Measurements from ENCODE around the gene PDLIM5. TPM values are rescaled to one million over a fixed set of nuclear protein-coding genes. Genes with fewer than 3 reads are reported as not detected.

The PDLIM5 gene
- total RNA-seq, 3 donors from 2014 or later (not counting 1 experiment from before 2014, with no cell fraction given): 41.8 to 94.8 (median 50.5) TPM

DNA sequence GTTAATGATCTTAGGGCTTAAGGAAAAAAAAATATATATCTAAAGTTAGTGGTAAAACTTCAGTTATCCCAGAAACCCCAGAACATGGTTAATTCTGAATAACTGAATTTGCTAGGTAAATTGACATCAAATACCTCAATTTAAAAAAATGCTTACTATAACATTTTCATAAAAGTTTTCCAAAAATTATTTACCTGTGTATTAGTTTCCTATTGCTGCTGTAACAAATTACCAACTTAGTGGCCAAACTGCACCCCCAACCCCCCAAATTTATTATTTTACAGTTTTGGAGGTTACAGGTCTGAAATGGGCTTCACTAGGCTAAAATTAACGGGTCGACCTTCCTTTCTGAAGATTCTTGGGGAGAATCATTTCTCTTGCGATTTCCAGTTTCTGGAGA lies 95.2 kb downstream of the PDLIM5 start:
- Histone ChIP-seq H3K36me3 (ENCODE audit: control insufficient read depth, insufficient read depth, low read length) (no peaks in the 10 kb centered on the region), H3K27ac (ENCODE audit: low read length) (no peak overlapping the region), H3K27me3 (ENCODE audit: control insufficient read depth, insufficient read depth, low read length) (no peaks in the 10 kb centered on the region), H3K4me1 (ENCODE audit: control insufficient read depth, insufficient read depth, low read length) (no peaks in the 10 kb centered on the region), H3K4me3 (ENCODE audit: low read length) (no peak overlapping the region), H3K9me3 (ENCODE audit: control insufficient read depth, insufficient read depth, low read length) (no peaks in the 10 kb centered on the region)
- ATAC-seq (no peak), DNase-seq (no peak)
- WGBS (ENCODE audit: insufficient coverage): 100% methylated on average over 3 of the region's 3 CpGs
- no peaks in the 10 kb centered on the region for H3K27me3 Mint-ChIP-seq (ENCODE audit: low read depth in 2 of 2)
- peaks cover 21 to 25% of the 10 kb centered on the region in 2 donors for H3K4me1 Mint-ChIP-seq
- TF ChIP-seq, protein P1, sequence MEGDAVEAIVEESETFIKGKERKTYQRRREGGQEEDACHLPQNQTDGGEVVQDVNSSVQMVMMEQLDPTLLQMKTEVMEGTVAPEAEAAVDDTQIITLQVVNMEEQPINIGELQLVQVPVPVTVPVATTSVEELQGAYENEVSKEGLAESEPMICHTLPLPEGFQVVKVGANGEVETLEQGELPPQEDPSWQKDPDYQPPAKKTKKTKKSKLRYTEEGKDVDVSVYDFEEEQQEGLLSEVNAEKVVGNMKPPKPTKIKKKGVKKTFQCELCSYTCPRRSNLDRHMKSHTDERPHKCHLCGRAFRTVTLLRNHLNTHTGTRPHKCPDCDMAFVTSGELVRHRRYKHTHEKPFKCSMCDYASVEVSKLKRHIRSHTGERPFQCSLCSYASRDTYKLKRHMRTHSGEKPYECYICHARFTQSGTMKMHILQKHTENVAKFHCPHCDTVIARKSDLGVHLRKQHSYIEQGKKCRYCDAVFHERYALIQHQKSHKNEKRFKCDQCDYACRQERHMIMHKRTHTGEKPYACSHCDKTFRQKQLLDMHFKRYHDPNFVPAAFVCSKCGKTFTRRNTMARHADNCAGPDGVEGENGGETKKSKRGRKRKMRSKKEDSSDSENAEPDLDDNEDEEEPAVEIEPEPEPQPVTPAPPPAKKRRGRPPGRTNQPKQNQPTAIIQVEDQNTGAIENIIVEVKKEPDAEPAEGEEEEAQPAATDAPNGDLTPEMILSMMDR (IDR thresholded peaks at IDR 0.05): no peak
- intact Hi-C loops (cut with micrococcal nuclease): no loop called here
- H3K4me3 Mint-ChIP-seq: no peak overlapping the region
- H3K9me3 Mint-ChIP-seq: no peaks in the 10 kb centered on the region
- no peaks in the 10 kb centered on the region for H3K36me3 Mint-ChIP-seq
- no peak overlapping the region for H3K27ac Mint-ChIP-seq

DNA sequence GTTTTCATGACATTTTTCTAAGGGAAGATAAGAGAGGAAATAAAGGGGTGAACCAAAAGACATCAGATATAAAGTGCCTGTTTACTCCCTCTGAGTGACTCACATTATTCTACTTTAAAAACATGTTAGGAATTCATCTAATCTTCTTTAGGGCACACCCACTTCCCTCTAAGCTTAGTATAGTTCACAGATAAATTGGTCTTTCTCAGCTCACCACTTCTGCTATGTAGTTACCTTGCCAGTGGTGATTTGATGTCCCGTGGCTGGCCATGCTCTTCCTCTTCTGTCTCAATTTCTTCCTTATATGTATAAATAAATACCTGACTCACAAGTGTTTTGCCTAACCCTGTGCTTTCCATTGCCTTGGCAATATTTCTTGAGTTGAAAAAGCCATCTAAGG lies 96.8 kb downstream of the PDLIM5 start:
- no peak overlapping the region for H3K4me3 Mint-ChIP-seq
- no peaks in the 10 kb centered on the region for H3K27me3 Mint-ChIP-seq (ENCODE audit: low read depth in 2 of 2)
- ATAC-seq: peak in 2 of 3 donors; percentile 34 to 87

DNA sequence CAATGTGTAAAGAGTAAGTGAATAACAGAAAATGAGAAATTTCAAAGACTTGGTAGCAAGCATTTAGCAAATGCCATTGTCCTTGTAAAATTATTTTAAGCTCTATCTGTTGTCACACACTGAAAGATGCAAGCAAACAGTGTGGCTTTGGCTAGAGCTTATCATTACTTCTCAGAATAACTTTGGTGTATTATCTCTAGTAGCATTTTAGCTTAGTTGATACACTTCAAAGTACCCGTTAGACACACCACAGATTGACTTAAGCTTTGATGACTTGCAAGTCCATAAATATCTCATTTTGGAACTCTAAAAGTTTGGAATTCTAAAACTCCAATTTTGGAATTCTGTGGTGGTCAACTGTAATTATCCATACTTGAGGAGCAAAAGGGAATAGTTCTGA lies 98.6 kb downstream of the PDLIM5 start:
- DNase-seq: no peak
- Histone ChIP-seq H3K4me1 (ENCODE audit: control insufficient read depth, insufficient read depth, low read length) (no peaks in the 10 kb centered on the region), H3K4me3 (ENCODE audit: low read length) (no peak overlapping the region), H3K27me3 (ENCODE audit: control insufficient read depth, insufficient read depth, low read length) (no peaks in the 10 kb centered on the region), H3K36me3 (ENCODE audit: control insufficient read depth, insufficient read depth, low read length) (no peaks in the 10 kb centered on the region), H3K9me3 (ENCODE audit: control insufficient read depth, insufficient read depth, low read length) (no peaks in the 10 kb centered on the region), H3K27ac (ENCODE audit: low read length) (no peak overlapping the region)
- H3K4me3 Mint-ChIP-seq: no peak overlapping the region
- peak in 1 of 3 donors; percentile 58 for ATAC-seq
- H3K9me3 Mint-ChIP-seq: no peaks in the 10 kb centered on the region
- WGBS (ENCODE audit: insufficient coverage): no CpG with 5 or more reads among the region's 1 CpG
- TF ChIP-seq, protein P1 (IDR thresholded peaks at IDR 0.05): no peak
- H3K27ac Mint-ChIP-seq: no peak overlapping the region
- intact Hi-C loops (cut with micrococcal nuclease): no loop called here
- H3K4me1 Mint-ChIP-seq: peaks cover 21% of the 10 kb centered on the region in 2 donors
- no peaks in the 10 kb centered on the region for H3K27me3 Mint-ChIP-seq (ENCODE audit: low read depth in 2 of 2)
- H3K36me3 Mint-ChIP-seq: no peaks in the 10 kb centered on the region

More for the DNA sequence above, 96.8 kb downstream of the PDLIM5 start:
- no peak for DNase-seq
- H3K9me3 ChIP-seq (ENCODE audit: control insufficient read depth, insufficient read depth, low read length): no peaks in the 10 kb centered on the region
- no peaks in the 10 kb centered on the region for H3K9me3 Mint-ChIP-seq
- H3K27ac ChIP-seq (ENCODE audit: low read length): no peak overlapping the region
- no peaks in the 10 kb centered on the region for H3K27me3 ChIP-seq (ENCODE audit: control insufficient read depth, insufficient read depth, low read length)
- intact Hi-C loops (cut with micrococcal nuclease): no loop called here
- no peak overlapping the region for H3K4me3 ChIP-seq (ENCODE audit: low read length)
- H3K4me1 ChIP-seq (ENCODE audit: control insufficient read depth, insufficient read depth, low read length): no peaks in the 10 kb centered on the region
- no peak overlapping the region for H3K27ac Mint-ChIP-seq
- WGBS (ENCODE audit: insufficient coverage): 33% methylated on average over 1 of the region's 1 CpG
- no peaks in the 10 kb centered on the region for H3K36me3 Mint-ChIP-seq
- H3K36me3 ChIP-seq (ENCODE audit: control insufficient read depth, insufficient read depth, low read length): no peaks in the 10 kb centered on the region
- H3K4me1 Mint-ChIP-seq: peaks cover 21 to 25% of the 10 kb centered on the region in 2 donors
- TF ChIP-seq, protein P1 (IDR thresholded peaks at IDR 0.05): no peak

DNA sequence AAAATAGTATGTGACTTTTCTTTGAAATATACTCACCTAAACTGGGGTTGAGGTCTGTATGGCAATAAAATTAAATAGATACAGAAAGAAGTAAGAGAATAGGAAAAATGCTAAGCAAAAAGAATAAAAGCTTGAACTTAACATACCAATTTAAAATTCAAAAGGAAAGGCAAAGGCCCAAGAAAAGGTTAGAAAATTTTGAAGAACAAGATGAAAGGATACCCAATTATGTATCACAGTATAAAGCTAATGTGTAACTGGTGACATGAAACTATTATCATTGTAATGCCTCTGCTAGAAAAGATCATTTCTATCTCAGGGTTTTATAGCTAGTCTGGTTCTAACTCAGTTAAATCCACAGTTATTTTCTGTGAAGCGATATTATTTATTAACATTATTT lies 99.1 kb downstream of the PDLIM5 start:
- Histone ChIP-seq H3K4me3 (ENCODE audit: low read length) (no peak overlapping the region), H3K9me3 (ENCODE audit: control insufficient read depth, insufficient read depth, low read length) (no peaks in the 10 kb centered on the region), H3K4me1 (ENCODE audit: control insufficient read depth, insufficient read depth, low read length) (no peaks in the 10 kb centered on the region), H3K27ac (ENCODE audit: low read length) (no peak overlapping the region), H3K36me3 (ENCODE audit: control insufficient read depth, insufficient read depth, low read length) (no peaks in the 10 kb centered on the region), H3K27me3 (ENCODE audit: control insufficient read depth, insufficient read depth, low read length) (no peaks in the 10 kb centered on the region)
- DNase-seq (no peak), ATAC-seq (no peak)
- peaks cover 21% of the 10 kb centered on the region in 2 donors for H3K4me1 Mint-ChIP-seq
- no peaks in the 10 kb centered on the region for H3K9me3 Mint-ChIP-seq
- no peaks in the 10 kb centered on the region for H3K27me3 Mint-ChIP-seq (ENCODE audit: low read depth in 2 of 2)
- WGBS (ENCODE audit: insufficient coverage): no CpG with 5 or more reads among the region's 1 CpG
- no peaks in the 10 kb centered on the region for H3K36me3 Mint-ChIP-seq
- intact Hi-C loops (cut with micrococcal nuclease): no loop called here
- TF ChIP-seq, protein P1 (IDR thresholded peaks at IDR 0.05): no peak
- H3K4me3 Mint-ChIP-seq: no peak overlapping the region
- H3K27ac Mint-ChIP-seq: no peak overlapping the region

All from natural killer cell (primary cell).